IPS DF 6.9 (cell line): Measurements from ENCODE around the gene SQSTM1.

Source experiments
- DNase-seq: peaks from one replicate; pipeline ENCODE4 v3.0.0-alpha.2; 2013; ENCODE audit warnings: low read depth, low spot score
- H3K27ac ChIP-seq: one replicate; pipeline ENCODE4 v1.5.1; 2013; ENCODE audit warnings: low read length, control low read depth
- H3K27me3 ChIP-seq: 2 replicates; pipeline ENCODE4 v1.6.1; 2013; ENCODE audit warnings: mild to moderate bottlenecking, low read length; ENCODE audit not compliant: control insufficient read depth, insufficient read depth
- H3K36me3 ChIP-seq: 2 replicates; pipeline ENCODE4 v1.6.1; 2013; ENCODE audit warnings: low read length; ENCODE audit not compliant: control insufficient read depth, insufficient read depth
- H3K4me1 ChIP-seq: 2 replicates; pipeline ENCODE4 v1.6.1; 2013; ENCODE audit warnings: low read length; ENCODE audit not compliant: control insufficient read depth, insufficient read depth
- H3K4me3 ChIP-seq: 2 replicates; pipeline ENCODE4 v1.5.1; 2013; ENCODE audit warnings: mild to moderate bottlenecking, low read length
- H3K9me3 ChIP-seq: 2 replicates; pipeline ENCODE4 v1.6.1; 2013; ENCODE audit warnings: low read length, inconsistent platforms; ENCODE audit not compliant: control insufficient read depth, insufficient read depth
- WGBS: extraction: QIAGEN DNeasy Blood & Tissue Kit; methylation state at CpG from one replicate; pipeline ENCODE4 v1.1.7; 2013; ENCODE audit warnings: mixed read lengths, missing lambda C conversion rate; ENCODE audit not compliant: insufficient read length, insufficient coverage; 5-methylcytosine and 5-hydroxymethylcytosine counted together

The SQSTM1 gene

GRCh38 chr5:179874536-179875292, 54.0 kb downstream of the SQSTM1 start:
- WGBS = no CpG with 5 or more reads among the region's 28 CpGs
- Histone ChIP-seq H3K9me3 (no peaks in the 10 kb centered on the region), H3K36me3 (peaks cover 26% of the 10 kb centered on the region), H3K4me1 (no peaks in the 10 kb centered on the region; the same call in 1 of the 2 replicates), H3K4me3 (no peak overlapping the region), H3K27me3 (no peaks in the 10 kb centered on the region), H3K27ac (no peak overlapping the region)
- no peak for DNase-seq

GRCh38 chr5:179875741-179876609, 55.3 kb downstream of the SQSTM1 start:
- no peak overlapping the region for H3K4me3 ChIP-seq
- H3K27ac ChIP-seq = no peak overlapping the region
- no peaks in the 10 kb centered on the region for H3K4me1 ChIP-seq
- H3K27me3 ChIP-seq = no peaks in the 10 kb centered on the region
- no peaks in the 10 kb centered on the region for H3K9me3 ChIP-seq
- no CpG with 5 or more reads among the region's 16 CpGs for WGBS
- no peak for DNase-seq
- peaks cover 29% of the 10 kb centered on the region for H3K36me3 ChIP-seq

- Histone ChIP-seq H3K27ac (no peak overlapping the region), H3K36me3 (peaks cover 29% of the 10 kb centered on the region), H3K4me3 (no peak overlapping the region), H3K4me1 (no peaks in the 10 kb centered on the region), H3K9me3 (no peaks in the 10 kb centered on the region), H3K27me3 (no peaks in the 10 kb centered on the region)
- DNase-seq = no peak
- no CpG with 5 or more reads among the region's 3 CpGs for WGBS
These were observed 55.9 kb downstream of the SQSTM1 start for GRCh38 chr5:179876610-179876952.

- Histone ChIP-seq H3K27ac (no peak overlapping the region), H3K36me3 (peaks cover 21% of the 10 kb centered on the region; the same call in 1 of the 2 replicates), H3K4me1 (no peaks in the 10 kb centered on the region), H3K4me3 (no peak overlapping the region), H3K9me3 (no peaks in the 10 kb centered on the region; the same call in 1 of the 2 replicates), H3K27me3 (no peaks in the 10 kb centered on the region)
- no CpG with 5 or more reads among the region's 26 CpGs for WGBS
- DNase-seq = no peak
These were observed 57.7 kb downstream of the SQSTM1 start for GRCh38 chr5:179878222-179879002.

GRCh38 chr5:179879003-179879689, 58.4 kb downstream of the SQSTM1 start:
- no peak overlapping the region for H3K4me3 ChIP-seq
- no peaks in the 10 kb centered on the region for H3K27me3 ChIP-seq
- no CpG with 5 or more reads among the region's 31 CpGs for WGBS
- H3K9me3 ChIP-seq = peaks cover 2% of the 10 kb centered on the region
- H3K27ac ChIP-seq = no peak overlapping the region
- no peaks in the 10 kb centered on the region for H3K4me1 ChIP-seq
- DNase-seq = no peak
- peaks cover 24% of the 10 kb centered on the region for H3K36me3 ChIP-seq

- H3K9me3 ChIP-seq = peaks cover 2% of the 10 kb centered on the region
- no peak overlapping the region for H3K4me3 ChIP-seq
- no peak overlapping the region for H3K27ac ChIP-seq
- peaks cover 26% of the 10 kb centered on the region for H3K36me3 ChIP-seq
- no peaks in the 10 kb centered on the region for H3K4me1 ChIP-seq
- no peak for DNase-seq
- H3K27me3 ChIP-seq = no peaks in the 10 kb centered on the region
- WGBS = no CpG with 5 or more reads among the region's 13 CpGs
These were observed 58.9 kb downstream of the SQSTM1 start for GRCh38 chr5:179879690-179880010.

- no CpG with 5 or more reads among the region's 12 CpGs for WGBS
- no peak overlapping the region for H3K4me3 ChIP-seq
- no peaks in the 10 kb centered on the region for H3K27me3 ChIP-seq
- H3K4me1 ChIP-seq = no peaks in the 10 kb centered on the region
- peaks cover 2% of the 10 kb centered on the region for H3K9me3 ChIP-seq
- no peak overlapping the region for H3K27ac ChIP-seq
- H3K36me3 ChIP-seq = peaks cover 23% of the 10 kb centered on the region
- no peak for DNase-seq
These were observed 59.5 kb downstream of the SQSTM1 start for GRCh38 chr5:179880066-179880650.

- Histone ChIP-seq H3K27me3 (no peaks in the 10 kb centered on the region), H3K27ac (no peak overlapping the region), H3K36me3 (peaks cover 20% of the 10 kb centered on the region), H3K9me3 (peaks cover 2% of the 10 kb centered on the region), H3K4me1 (no peaks in the 10 kb centered on the region), H3K4me3 (no peak overlapping the region)
- no peak for DNase-seq
- WGBS = no CpG with 5 or more reads among the region's 25 CpGs
These were observed 60.3 kb downstream of the SQSTM1 start for GRCh38 chr5:179880848-179881590.

GRCh38 chr5:179882338-179882737, 61.6 kb downstream of the SQSTM1 start:
- Histone ChIP-seq H3K27ac (no peak overlapping the region), H3K9me3 (peaks cover 2% of the 10 kb centered on the region), H3K4me3 (no peak overlapping the region), H3K27me3 (no peaks in the 10 kb centered on the region), H3K36me3 (peaks cover 20% of the 10 kb centered on the region), H3K4me1 (no peaks in the 10 kb centered on the region)
- 100% methylated on average over 1 of the region's 4 CpGs for WGBS
- DNase-seq = no peak
